Measurements from ENCODE around the gene SATB2.

- TF ChIP-seq CTCF (IDR thresholded peaks at IDR 0.05 in 8 of 11, conservative IDR thresholded peaks at IDR 0.05 in 3 of 11) (no peak), POLR2A (IDR thresholded peaks at IDR 0.05) (no peak)
These were observed 198.1 kb downstream of the SATB2 start for GRCh38 chr2:199259671-199260070.

Measured in spleen (tissue), 7 donors.